Liver (tissue), 3 donors: ENCODE measurements around the gene VSIG10L2.

ENCODE experiments used
- CTCF ChIP-seq: fragments of 150-350 bp; IDR thresholded peaks from 2 replicates; pipeline ENCODE4 v1.5.1; 2017; ENCODE audit warnings: improper control_type of control experiment, low read depth, low read length; ENCODE audit not compliant: missing input control
- EGR1 ChIP-seq, 2 donors: IDR thresholded peaks; 2 replicates each; pipeline ENCODE4 v1.6.1; 2016 to 2018; ENCODE audit warnings: antibody characterized with exemption in 2 of 2, low read depth in 2 of 2
- GABPA ChIP-seq, 2 donors: IDR thresholded peaks in 1 of 2; conservative IDR thresholded peaks in 1 of 2; 2 replicates each; pipeline ENCODE4 v1.6.1; 2016; ENCODE audit warnings: antibody characterized with exemption in 2 of 2, mild to moderate bottlenecking in 1 of 2, moderate library complexity in 1 of 2
- NR2F2 ChIP-seq: IDR thresholded peaks from 2 replicates; pipeline ENCODE4 v1.6.1; 2016; ENCODE audit warnings: antibody characterized with exemption
- SP1 ChIP-seq: IDR thresholded peaks from 2 replicates; pipeline ENCODE4 v1.6.1; 2018; ENCODE audit warnings: antibody characterized with exemption, mild to moderate bottlenecking
- TF ChIP-seq, protein P1 (sequence below): IDR thresholded peaks from 2 replicates; pipeline ENCODE4 v1.6.1; 2016; ENCODE audit warnings: antibody characterized with exemption
- TF ChIP-seq, protein P2 (sequence below): IDR thresholded peaks from 2 replicates; pipeline ENCODE4 v1.6.1; 2016; ENCODE audit warnings: antibody characterized with exemption
- donor health status: healthy.
- donor health status: healthy.

GRCh38 chr11:125923012-125923579, 22.7 kb upstream of the VSIG10L2 start:
- TF ChIP-seq GABPA (IDR thresholded peaks at IDR 0.05 in 1 of 2, conservative IDR thresholded peaks at IDR 0.05 in 1 of 2) = no peak
- TF ChIP-seq NR2F2 = no peak
- TF ChIP-seq CTCF = peak; percentile 85
- no peak for TF ChIP-seq EGR1 (IDR thresholded peaks at IDR 0.05; ENCODE audit: low read depth in 2 of 2)
- TF ChIP-seq, protein P1, sequence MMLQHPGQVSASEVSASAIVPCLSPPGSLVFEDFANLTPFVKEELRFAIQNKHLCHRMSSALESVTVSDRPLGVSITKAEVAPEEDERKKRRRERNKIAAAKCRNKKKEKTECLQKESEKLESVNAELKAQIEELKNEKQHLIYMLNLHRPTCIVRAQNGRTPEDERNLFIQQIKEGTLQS = no peak
- TF ChIP-seq, protein P2, sequence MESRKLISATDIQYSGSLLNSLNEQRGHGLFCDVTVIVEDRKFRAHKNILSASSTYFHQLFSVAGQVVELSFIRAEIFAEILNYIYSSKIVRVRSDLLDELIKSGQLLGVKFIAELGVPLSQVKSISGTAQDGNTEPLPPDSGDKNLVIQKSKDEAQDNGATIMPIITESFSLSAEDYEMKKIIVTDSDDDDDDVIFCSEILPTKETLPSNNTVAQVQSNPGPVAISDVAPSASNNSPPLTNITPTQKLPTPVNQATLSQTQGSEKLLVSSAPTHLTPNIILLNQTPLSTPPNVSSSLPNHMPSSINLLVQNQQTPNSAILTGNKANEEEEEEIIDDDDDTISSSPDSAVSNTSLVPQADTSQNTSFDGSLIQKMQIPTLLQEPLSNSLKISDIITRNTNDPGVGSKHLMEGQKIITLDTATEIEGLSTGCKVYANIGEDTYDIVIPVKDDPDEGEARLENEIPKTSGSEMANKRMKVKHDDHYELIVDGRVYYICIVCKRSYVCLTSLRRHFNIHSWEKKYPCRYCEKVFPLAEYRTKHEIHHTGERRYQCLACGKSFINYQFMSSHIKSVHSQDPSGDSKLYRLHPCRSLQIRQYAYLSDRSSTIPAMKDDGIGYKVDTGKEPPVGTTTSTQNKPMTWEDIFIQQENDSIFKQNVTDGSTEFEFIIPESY = no peak
- no peak for TF ChIP-seq SP1
